Activated T-cell treated with anti-CD3 and anti-CD28 coated beads, Interleukin-2, amount 50 U/mL, for 1 hour (primary cell): ENCODE data around the gene HSF4.
"Not testable (repeated sequence)": the region's sequence is repeated elsewhere in the genome, so short reads cannot be mapped to it uniquely, and the experiment has no call there.

Source experiments
- DNase-seq: peaks from one replicate; pipeline ENCODE4 v3.0.0-alpha.2; 2020

The HSF4 gene, protein sequence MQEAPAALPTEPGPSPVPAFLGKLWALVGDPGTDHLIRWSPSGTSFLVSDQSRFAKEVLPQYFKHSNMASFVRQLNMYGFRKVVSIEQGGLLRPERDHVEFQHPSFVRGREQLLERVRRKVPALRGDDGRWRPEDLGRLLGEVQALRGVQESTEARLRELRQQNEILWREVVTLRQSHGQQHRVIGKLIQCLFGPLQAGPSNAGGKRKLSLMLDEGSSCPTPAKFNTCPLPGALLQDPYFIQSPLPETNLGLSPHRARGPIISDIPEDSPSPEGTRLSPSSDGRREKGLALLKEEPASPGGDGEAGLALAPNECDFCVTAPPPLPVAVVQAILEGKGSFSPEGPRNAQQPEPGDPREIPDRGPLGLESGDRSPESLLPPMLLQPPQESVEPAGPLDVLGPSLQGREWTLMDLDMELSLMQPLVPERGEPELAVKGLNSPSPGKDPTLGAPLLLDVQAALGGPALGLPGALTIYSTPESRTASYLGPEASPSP

GRCh38 chr16:67164599-67165061 is at the start of gene HSF4:
Gene HSF4 (plus strand): TSS chr16:67164745. CDS start chr16:67164812, 67 bp downstream.
- DNase-seq = no peak

GRCh38 chr16:67114793-67115192 is 49.8 kb upstream of the HSF4 start:
- DNase-seq = no peak

GRCh38 chr16:67115639-67116038 is 48.9 kb upstream of the HSF4 start:
- no peak for DNase-seq

DNA sequence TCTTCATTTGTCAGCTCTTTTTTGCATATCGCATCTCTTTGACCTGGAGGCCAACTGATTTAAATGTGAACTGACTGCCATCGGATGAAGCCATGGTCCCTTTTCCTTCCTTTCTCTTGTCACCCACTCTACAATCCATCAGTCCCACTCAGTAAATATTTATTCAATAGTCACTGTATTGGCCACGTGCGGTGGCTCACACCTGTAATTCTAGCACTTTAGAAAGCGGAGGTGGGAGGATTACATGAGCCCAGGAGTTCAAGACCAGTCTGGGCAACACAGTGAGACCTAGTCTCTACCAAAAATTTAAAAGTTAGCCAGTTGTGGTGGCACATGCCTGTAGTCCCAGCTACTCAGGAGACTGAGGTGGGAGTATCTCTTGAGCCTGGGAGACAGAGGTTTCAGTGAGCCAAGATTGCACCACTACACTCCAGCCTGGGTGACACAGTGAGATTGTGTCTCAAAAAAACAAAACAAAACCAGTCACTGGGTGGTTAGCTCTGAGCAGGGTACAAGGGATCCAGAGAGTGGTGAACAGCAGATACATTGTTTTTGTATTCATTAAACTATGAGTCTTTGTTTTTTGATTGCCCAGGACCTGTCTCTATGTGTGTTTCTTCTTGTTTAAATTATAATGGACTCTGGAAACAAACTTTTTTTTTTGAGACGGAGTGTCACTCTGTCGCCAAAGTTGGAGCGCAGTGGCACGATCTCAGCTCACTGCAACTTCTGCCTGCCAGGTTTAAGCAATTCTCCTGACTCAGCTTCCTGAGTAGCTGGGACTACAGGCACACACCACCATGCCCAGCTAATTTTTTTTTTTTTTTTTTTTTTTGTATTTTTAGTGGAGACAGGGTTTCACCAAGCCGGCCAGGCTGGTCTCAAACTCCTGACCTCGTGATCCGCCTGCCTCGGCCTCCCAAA is 47.9 kb upstream of the HSF4 start:
- DNase-seq = no peak

DNA sequence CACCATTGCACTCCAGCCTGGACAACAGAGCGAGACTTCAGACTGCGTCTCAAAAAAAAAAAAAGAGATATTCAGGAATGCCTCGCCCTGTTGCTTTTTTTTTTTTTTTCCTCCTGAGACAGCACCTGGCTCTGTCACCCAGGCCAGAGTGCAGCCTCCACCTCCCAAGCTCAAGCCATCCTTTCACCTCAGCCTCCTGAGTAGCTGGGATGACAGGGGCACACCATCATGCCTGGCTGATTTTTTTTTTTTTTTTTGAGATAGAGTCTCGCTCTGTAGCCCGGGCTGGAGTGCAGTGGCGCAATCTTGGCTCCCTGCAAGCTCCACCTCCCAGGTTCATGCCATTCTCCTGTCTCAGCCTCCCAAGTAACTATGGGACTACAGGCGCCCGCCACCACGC is 46.8 kb upstream of the HSF4 start:
- DNase-seq = no peak

DNA sequence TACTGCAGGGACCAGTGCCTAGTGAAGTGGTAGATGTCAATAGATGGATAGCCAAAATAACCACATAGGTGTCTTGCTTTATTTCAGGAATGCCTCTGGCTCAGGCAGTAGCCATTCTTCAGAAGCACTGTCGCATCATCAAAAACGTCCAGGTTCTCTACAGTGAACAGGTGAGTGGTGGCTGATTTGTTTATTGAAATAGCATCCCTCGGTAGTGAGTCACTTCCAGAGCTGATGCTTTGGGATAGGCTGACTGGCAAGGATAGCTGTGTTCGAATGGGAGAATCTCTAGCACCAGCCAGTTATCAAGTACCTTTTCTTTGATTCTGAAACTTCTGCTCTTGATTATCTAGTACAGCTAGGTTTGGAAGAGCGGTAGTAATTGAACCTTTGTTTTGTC is 44.5 kb upstream of the HSF4 start:
- no peak for DNase-seq

DNA sequence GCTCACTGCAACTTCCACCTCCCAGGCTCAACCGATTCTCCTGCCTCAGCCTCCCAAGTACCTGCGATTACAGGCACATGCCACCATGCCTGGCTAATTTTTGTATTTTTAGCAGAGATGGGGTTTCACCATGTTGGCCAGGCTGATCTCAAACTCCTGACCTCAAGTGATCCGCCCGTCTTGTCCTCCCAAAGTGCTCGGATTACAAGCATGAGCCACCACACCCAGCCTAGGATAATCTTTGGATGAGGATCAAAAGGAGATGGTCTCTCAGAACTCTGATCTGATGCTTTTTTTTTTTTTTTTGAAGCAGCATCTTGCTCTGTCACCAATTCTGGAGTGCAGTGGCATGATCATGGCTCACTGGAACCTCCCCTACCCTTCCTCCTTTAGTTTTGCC is 41.7 kb upstream of the HSF4 start:
- DNase-seq = not testable (repeated sequence)

GRCh38 chr16:67128417-67128816 is 36.1 kb upstream of the HSF4 start:
- DNase-seq = no peak

- DNase-seq = no peak
Observed at GRCh38 chr16:67128887-67129286, 35.7 kb upstream of the HSF4 start.

DNA sequence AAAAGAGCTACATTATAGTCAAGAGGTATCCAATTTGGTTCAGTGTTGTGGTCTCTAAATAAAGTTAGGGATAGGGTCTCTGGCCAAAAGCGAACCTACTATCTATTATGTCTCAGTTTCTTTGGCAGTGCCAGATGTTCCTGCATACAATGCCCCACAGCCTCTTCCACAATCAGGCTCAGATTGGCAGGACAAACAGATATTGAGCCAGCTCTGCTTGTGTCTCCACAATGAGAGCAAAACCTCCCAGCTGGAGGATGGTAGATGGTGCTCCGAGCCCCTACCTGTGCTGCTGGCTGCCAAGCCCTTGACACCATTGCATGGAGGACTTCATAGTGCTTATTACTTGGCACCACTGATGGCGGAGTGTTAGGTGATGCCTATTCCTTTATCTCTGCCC is 35.1 kb upstream of the HSF4 start:
- no peak for DNase-seq

- DNase-seq = no peak
Observed at GRCh38 chr16:67137605-67138004, 26.9 kb upstream of the HSF4 start.

GRCh38 chr16:67141391-67141790 is 23.2 kb upstream of the HSF4 start:
- no peak for DNase-seq

DNA sequence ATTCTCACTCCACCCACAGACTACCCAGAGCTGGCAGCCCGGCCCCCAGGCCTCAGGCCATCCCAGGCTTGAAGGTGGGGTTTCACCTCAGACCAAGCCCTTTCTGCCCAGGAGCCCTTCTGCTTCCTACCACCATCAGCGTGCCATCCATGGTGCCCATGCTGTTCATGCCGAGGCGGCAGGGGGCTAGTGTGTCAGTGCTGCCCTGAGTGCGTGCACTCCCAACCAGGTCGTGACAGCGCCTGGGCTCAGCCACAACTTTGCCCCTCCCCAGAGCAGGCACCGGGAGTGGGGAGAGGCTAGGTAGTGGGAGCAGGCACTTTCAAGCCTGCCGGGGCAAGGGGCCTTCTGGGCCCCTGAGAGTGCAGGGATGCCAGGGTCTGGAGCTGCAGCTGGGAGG is 22.2 kb upstream of the HSF4 start:
- DNase-seq = no peak

DNA sequence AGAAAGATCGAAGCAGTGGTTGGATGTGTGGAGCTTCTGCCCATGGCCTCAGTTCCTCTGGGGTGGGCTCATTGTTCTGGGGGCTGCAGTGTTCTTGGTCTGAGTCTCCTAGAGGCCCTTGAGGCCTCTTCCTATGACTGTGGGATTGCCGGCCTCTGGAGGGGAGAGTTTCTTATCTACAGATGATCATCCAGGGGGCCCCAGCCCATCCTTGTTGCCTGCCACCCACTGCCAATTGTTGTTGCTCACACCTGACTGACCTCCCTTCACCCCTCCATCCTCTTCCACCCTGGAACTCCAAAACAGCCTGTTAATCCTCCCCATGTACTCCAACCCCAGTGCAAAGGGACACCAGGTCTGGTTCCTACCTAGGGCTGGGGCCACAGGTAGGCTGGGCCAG is 19.6 kb upstream of the HSF4 start:
- no peak for DNase-seq

DNA sequence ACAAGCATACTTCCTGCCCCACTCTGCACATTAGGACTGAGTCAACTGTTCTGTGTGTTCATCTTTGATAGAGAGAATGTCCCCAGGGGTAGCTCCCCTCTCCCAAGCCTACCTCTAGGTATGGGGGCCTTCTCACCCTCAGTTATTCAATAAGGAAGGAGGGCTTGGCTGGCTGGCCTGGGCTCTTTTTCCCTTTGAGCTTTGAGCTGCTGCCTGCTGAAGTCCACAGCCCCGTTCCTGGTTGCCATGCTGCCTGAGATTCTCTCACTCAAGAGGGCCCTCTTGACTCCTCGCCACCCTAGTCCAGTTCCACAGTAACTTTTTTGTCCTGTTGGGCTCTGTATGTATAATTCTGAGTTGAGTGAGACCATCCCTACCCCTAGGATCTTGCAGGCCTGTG is 18.8 kb upstream of the HSF4 start:
- no peak for DNase-seq

DNA sequence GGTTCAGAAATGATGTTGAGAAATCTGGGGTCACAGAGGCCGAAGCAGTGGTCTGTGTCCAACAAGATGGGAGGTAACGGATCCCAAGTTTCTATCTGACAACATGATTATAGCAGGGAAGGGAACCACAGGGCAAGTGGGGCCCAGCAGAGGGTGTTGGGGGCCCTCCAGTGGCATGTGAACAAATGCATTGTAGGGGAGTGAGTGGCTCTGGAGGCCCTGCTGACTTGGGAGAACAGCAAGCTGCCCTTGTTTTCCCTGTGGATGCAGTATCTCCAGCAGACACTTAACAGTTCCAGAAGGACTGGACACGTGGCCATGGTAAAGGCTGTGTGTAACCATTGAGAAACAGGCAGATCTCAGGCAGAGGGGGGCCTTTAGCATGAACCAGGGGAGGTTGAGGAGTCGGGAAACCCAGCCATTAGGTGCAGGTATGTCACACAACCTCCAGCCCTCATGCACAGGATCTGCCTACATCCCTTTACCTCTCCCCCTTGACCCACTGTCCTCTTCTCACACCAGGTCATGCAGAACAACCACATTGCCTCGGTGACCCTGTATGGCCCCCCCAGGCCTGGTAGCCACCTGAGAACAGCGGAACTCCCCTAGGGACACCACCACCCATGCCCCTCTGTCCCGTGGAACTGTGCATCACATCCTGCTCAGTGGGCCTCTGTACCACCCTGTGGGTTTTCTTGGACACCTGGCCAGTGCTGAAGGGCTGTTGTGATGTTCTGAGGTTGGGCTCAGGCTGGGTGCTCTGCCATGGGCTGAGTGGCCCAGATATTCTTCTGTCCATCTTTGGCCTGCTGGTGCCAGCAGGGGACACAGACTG is 17.8 kb upstream of the HSF4 start:
- DNase-seq = no peak

GRCh38 chr16:67147437-67148140 is 17.0 kb upstream of the HSF4 start:
- DNase-seq = no peak

DNA sequence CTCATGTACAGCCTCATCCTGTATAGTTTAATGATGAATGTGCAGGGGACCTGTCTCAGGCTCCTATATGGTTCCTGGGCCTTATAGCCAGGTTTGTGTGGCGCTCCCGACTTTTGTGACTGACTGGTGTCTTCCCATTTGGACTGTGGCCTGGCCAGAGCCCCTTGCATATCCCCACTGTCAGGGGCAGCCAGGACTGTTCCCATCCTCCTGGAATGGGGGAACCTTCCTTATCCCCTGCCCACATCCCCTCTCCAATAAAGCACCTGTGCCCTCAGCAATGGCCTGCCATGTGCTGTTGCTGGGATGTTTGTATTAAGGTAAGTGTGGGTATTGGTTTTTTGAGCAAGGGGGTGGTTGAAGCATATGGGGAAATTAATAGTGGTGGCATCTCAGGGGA is 16.3 kb upstream of the HSF4 start:
- no peak for DNase-seq

DNA sequence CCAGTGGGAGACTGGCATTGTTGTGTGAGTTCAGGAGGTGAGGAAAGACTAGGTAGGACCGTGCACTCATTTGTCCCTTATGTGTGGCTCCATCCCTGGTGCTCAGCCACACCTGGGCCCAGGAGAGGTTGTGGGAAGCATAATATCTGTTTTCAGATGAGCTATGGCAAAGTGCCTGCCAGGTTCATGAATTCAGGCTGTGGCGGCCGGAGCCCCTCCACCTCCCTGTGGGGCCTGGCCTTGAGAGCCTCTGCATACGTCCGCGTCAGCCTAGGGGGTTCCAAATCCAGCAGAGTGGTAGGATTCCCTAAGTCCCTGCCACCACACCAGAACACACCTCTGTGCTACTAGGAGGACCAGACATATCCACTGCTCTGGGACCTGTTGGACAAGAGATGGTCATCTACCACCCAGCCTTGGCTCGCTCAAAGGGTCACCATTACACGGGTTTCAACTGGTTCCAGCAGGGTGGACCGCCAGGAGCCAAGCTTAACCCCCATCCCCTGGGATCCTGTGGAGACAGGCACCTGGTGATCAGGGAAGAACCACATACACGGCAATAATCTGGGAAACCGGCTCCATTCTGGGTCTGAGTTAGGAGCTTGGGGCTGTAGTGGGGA is 15.8 kb upstream of the HSF4 start:
- DNase-seq = no peak

DNA sequence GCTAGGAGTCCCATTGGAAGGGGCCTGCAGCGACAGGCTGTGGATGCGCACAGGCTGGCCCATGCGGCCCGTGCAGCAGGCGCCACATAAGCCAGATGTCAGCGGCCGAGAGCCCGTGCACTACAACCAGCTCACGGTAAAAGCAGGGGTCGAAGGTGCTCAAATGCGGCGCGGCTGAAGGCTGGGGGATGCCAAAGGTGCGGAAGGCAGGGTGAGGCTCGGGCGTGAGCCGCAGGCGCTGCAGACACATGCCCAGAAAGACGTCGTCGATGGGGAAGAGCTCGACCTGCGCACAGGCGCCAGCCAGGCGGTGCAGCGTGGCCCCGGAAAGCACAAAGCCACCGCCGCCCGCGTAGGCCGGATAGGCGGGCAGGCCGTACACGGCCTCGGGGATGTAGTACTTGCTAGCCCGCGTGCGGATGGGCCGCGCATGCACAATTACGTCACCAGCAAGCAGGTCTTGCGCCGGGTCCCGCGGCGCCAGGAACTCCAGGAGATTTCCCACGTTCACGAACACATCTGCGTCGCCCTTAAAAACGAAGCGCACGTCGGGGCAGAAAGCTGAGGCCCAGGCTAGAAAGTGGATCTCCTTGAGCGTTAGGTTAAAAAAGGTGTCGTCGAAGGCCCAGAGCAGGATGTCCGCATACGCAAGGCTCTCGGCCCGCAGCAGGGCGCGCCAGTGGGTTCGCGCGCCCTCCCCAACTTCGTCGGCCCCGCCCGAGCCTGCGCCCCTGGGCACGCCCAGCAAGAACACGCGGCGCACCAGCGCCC is 15.1 kb upstream of the HSF4 start:
- DNase-seq = no peak
